ENCODE data around the gene DCLK2.

DCLK2 gene

DNA sequence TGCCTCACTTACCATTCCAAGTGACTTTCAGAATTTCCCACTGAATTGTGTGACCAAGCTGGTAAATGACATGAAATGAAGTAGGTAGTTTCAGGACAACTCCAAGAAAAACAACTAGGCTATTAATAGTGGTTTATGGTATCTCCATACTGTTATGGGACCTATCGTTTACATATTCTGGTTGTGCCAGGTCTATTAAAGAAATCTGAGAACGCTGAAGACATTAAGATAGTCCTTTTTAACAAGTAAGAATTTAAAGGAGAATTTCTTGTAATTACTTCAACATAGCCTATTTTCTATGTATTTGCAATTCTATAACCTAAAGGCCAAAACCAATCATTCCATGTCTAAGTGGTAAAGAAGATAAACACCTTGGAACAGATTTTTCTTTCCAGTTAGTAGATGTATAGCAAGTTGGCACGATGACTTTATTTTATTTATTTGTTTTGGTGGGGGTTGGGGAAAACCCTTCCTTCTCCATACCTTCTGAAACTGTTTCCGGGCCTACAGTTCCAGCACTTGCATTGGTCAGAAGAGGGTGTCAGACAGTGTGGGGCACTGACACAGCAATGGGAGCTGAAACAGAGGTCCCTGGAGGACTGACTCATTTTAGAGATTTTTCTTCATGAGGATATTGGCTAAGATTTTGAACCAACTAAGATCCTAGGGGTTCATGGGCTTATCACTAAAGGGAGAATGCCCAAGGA is 7.6 kb upstream of the DCLK2 start:
- no peak for DNase-seq

DNA sequence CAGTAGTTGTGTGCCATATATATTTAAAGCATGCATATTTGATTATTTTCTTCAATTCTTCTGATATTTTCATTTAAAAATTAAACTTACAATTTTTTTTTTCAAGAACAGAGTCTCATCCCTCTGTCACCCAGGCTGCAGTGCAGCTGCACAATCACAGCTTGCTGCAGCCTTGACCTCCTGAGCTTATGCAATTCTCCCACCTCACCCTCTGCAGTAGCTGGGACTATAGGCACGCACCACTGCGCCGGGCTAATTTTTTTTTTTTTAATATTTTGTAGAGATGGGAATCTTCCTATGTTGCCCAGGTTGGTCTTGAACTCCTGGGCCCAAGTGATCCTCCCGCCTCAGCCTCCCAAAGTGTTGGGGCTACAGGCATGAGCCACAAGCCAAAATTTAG is 5.8 kb upstream of the DCLK2 start:
- DNase-seq = no peak

DNA sequence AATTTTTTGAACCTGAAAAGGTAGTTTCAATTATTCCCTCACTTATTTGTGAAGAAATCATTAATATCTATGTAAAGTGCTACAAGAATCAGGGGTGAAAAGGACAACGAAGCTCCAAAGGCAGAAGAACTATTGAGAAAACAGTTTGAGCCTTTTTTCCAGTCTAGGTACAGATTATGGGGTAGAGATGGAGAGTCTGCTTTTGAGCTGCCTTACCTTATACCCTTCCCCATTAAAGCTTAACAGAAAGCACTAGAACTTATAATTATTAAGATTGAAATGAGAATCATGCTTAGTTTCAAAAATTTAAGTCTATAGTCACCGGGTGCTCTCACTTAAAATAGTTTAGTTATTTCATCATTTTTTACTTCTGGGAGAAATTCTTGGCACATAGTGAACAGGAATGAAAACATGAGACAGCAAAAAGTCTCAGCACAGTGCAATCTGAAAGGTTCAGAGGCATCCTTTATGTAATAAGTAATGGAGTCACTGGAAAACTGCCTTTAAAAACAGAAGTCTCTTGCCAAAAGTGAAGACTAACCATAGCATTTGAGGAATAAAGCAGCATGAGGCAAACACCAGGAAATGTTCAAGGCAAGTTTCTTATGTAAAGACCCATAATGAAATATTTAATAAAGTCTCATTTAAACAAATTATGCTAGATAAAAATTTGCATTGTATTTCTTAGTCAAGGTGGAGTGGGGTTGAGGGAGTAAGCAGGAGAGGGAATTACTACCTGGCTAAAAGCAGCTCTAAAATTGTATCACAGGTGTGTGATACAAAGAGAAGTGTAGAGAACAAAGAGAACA is 5.1 kb upstream of the DCLK2 start:
- DNase-seq = no peak

DNA sequence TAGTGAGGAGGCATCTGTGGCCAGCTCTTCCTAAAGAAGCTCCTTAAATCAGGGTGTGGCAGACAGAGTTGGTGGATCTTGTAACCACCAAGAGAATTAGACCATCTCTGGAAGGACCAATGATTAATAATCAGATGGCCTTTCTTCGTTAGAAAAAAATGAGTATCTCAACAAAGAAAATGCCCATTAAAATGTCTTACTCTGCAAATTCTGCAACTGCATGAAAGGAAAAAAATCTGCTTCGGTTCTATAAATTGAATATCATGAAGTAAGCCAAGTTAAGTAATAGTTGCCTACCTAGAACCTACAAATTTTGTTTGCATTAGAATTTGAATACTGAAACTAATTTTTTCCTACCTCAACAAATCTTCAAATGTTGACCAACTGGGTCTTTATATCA is 4.2 kb upstream of the DCLK2 start:
- DNase-seq = no peak

DNA sequence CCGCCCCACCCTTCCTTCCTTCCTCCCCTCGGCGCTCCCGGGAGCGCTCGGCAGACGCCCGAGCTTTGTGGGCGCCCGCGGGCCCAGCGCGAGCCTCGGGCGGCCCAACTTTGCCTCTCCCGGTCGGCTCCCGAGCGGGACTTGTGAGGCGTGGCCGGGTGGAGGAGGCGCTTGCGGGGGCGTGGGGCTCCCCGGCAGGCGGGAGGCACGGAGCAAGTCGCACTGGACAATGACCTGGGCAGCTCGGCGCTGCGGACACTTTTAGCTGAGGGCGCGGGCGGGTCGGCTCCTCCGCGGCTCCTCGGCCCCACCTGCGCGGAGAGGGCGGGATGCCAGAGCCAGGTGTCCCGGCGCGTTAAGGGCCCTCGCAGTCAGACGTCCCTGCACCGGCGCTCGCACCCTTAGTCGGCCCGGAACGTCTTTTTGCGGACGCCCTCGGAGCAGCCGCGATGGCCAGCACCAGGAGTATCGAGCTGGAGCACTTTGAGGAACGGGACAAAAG is 385 bp downstream of the DCLK2 start:
- DNase-seq = no peak

DNA sequence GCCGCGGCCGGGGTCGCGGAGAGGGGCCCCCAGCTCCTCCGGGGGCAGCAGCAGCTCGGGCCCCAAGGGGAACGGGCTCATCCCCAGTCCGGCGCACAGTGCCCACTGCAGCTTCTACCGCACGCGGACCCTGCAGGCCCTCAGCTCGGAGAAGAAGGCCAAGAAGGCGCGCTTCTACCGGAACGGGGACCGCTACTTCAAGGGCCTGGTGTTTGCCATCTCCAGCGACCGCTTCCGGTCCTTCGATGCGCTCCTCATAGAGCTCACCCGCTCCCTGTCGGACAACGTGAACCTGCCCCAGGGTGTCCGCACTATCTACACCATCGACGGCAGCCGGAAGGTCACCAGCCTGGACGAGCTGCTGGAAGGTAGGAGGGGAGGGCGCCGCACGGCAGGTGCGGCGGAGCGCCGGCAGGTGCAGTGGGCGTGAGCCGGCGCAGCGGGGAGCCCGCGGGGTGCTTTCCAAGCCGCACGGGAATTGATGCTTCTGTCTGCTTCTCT is 886 bp downstream of the DCLK2 start:
- no peak for DNase-seq

DNA sequence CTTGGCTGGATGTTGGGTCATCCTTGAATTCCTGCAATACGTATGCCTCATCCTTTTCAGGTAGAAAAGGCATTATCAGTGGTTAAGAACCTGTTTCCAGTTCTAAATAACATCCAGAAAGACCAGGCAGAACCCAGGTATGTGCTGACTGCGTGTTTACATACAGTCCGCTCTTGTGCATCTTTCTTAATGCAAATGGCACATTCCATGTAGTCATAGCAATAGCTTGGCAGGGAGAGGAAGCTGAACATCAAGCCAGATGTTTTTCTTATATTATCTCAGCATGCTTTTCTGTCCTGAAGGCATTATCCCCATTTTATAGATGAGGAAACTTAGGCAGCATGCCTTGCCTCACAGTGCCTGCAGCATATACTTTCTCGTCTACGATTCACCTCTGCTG is 2.1 kb downstream of the DCLK2 start:
- no peak for DNase-seq

DNA sequence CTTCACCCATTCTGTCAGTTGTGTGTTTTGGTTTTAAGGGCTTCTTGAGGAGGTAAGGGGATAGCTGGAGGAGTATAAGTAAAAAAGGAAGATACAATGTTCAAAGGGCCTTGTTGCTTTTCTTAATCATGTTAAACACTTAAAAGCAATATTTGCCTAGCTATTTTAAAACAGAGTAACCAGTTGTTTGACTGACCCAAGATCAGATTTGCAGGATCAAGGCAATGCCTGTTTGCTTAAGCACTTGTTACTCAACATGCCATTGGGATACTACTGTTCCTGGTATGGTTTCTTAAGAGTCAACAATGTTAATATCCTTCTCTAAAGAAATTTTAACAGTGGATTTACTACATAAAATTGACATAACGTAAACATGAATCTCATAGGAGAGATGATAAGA is 2.6 kb downstream of the DCLK2 start:
- DNase-seq = no peak

DNA sequence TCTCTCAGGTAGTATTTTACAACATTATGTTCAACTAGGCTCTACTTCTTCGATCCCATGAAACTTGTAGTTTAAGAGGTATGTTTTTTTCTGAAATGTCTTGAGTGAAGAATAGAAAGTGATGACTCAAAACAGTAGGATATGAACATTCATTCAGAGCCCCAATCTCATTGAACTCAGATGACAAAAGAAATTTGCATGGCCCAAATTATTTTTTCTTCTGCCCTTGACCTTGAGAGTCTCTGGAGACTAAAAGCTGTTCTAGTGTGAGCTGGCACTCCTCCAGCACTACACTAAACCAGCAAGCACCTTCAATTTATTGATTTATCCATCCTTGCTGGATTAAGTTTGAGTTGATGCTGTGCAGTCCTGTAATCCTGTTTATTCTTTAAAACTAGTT is 4.0 kb downstream of the DCLK2 start:
- no peak for DNase-seq

DNA sequence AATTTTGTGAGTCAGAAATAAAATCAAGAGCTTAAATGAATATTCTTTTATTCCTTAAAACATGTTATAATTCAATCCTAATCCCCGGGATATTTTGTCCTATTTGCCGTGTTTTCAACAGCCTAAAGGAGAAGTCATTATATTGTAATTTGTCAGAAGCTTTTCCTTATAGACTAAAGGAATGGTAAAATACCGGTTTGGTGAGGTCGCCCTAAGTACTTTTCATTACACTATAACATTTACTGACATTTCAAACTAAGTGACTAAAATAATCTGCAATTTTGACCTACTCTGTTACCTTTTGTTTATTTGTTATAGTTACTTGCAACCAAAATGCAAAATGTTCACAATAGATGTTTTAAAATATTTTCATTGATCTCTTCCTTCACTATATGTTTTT is 8.8 kb downstream of the DCLK2 start:
- DNase-seq = no peak

DNA sequence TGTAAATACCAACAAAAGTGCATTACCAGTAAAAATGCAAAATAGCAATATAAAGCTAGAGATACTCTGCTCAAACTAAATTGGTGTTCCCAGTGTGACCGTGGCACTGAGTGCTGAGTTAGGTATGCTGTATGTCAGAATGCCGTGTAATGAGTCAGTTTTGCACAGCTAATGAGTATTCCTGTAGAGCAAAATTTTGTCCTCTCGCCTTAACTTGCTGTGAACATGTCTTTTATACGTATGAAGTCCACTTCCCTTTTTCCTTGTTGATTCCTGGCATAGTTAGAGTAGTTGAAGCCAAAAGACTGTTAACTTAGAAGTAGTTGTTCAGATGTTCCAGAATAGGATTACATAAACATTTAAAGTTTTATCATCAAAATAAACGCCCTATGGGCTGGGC is 11.5 kb downstream of the DCLK2 start:
- no peak for DNase-seq

DNA sequence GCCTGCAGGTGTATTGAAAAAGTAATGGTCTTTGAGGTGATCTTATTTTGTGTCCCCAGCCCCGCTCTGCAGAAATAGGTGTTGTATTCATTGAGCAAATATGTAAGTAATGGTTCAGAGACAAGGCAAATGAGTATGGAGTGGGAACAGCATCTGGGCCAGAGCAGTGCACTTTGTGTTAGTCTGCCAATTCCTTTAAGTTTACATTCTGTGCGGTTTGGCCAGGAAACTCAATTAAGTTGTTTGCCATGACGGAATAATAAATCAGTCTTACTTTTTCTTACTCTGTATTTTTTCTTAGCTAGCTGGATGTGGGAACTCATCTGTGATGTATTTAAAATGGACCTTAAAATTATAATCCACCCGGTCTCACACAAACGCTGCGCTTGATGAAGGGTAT is 12.6 kb downstream of the DCLK2 start:
- DNase-seq = no peak

DNA sequence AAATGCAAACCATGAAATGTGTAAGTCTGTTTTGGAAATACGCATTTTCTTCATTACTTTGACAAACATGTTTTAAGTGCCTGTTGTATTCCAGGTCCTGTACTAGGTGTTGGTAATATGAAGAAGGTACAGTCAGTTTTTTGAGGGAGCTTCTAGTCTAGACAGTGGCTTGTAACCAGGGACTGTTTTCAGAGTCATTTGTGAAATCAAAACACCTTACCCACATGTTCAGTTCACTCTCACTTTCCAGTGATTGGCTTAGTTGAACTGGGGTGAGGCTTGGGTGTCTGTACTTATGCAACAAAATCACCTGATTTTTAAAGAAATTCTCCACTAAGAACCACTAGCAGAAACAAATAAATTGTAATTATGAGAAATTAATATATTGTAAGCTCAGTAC is 16.4 kb downstream of the DCLK2 start:
- DNase-seq = no peak

DNA sequence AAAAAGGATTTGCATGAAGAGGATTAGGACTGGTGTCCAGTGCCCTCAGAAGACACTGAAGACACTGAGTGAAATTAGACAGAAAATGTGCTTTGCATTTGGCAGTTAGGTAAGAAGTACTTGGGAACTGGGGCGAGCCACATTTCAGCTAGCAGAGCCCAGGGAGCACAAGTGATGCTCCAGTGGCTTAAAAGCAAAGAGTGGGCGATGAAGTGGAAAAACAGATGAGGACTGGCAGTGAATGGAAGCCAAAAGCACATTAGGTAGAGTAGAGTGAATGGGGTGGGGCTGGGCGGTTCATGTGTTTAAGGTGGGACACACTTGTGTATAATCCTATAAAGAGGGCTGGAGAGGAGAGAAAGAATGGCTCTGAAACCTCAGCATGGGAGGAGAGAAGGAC is 18.4 kb downstream of the DCLK2 start:
- DNase-seq = no peak

DNA sequence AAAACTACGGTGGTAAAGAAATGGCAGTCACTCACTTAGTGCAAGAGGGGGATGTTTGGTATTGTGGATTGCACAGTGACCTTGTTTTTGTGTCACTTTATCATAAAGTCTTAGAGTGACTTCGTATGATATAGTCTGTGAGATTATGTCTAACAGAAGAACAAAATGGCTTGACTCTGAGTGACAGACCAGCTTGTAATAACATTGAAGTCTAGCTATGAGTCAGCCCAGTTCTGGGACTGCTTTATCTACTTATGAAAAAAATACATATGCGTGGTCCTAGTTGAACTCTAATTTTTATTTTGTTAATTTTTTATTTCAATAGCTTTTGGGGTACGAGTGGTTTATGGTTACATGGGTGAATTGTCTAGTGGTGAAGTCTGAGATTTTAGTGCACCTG is 20.0 kb downstream of the DCLK2 start:
- no peak for DNase-seq

DNA sequence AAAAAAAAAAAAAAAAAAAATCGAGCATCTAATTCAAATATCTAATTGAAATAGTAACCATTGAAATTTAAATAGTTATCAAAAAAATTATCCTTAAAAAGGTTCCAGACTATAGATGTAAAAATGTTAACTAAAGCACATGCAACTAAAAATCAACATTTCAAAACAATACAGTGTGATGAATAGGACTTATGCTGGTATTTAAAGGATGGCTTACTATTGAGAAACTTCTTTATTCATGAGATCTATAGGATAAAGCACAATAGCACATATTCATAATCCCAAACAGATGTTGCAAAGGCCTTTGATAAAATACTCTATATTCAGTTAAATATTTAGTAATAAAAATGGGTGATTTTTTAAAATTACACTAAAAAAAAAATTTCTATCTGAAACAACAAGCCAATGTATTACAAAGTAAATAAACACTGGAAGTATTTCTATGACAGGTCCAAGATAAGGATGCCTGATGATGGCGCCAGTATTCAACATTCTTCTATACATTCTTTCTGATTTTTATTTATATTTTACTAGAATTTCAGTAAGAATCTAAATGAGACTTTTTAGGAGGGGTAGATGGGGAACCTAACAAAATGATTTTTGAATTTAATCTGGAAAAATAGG is 26.3 kb downstream of the DCLK2 start:
- DNase-seq = no peak

DNA sequence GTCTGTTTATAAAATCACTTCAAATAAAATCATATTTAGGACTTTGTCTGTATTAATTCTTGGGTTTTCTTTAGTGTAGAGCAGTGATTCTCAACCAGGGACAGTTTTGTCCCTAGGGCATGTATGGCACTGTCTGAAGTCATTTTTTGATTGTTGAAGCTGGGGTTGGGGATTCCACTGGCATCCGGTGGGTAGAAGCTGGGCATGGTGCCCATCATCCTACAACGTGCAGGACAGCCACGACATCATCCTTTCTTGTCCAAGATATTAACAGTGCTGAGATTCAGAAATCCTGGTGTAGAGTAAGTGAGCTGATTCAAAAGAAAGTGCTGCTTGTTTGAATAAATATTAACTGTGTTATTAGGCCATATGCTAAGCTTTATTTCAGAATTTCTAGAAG is 28.6 kb downstream of the DCLK2 start:
- DNase-seq = no peak

DNA sequence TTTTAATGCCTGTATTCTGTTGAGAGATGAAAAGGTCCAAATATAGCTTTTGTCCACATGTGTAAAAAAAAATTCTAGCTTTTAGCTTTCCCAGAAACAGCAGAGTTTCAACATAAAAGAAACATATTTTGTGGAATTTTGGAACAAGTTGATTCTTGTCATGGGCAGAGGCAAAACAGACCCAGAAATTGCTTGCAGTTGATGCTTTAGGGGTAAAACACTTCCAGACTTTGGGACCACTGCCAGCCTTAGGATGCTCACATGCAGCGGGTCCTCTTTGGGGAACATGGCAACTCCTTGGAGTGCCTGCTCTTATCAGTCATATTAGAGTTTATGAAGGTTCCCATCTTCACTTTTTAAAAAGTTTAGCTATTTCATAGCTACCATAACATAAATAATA is 30.4 kb downstream of the DCLK2 start:
- DNase-seq = no peak

DNA sequence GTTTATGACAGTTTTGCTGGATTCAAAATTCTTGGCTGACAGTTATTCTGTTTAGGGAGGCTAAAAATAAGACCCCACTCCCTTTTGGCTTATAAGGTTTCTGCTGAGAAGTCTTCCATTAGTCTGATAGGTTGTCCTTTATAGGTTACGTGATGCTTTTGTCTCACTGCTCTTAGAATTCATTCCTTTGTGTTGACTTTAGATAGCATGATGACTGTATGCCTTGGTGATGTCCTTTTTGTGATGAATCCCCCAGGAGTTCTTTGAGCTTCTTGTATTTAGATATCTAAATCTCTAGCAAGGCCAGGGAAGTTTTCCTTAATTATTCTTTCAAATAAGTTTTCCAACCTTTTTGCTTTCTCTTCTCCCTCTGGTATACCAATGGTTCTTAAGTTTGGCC is 36.4 kb downstream of the DCLK2 start:
- no peak for DNase-seq

DNA sequence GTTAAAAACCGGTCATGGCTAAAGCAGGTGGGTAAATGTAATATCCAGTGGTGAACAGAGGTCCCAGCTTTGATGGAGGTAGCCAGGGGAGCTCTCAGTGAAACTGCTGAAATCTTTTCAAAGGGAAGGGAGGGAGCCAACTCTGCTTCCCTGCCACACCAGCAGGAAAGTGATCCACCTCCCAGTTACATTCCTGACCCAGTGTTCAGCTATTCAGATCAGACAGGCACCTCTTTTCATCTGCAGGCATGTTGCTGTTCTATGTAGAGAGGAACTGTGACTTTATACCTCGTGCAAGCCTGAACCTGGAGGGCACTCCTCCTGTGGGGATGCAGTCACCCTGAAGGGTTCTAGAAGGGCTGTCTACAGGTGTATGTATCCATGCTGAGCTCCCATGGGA is 37.6 kb downstream of the DCLK2 start:
- no peak for DNase-seq

DNA sequence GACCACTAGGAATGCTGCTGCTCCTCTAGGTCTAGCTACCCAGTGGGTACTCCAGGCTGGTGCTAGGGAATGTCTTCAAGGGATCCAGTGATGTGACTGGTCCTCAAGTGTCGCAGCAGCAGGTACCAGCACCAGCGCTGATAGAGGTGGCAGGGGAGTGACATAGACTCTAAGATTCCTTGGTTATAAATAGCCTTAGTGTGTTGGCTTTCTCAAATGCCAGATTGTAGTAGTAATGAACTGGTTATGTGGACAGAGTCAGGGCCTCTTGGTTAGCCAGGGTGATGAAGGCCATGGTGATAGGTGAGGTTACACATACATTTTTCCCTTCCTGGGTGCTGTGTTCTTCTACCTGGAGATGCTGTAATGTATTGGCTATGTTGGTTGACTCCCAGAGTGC is 38.3 kb downstream of the DCLK2 start:
- no peak for DNase-seq

DNA sequence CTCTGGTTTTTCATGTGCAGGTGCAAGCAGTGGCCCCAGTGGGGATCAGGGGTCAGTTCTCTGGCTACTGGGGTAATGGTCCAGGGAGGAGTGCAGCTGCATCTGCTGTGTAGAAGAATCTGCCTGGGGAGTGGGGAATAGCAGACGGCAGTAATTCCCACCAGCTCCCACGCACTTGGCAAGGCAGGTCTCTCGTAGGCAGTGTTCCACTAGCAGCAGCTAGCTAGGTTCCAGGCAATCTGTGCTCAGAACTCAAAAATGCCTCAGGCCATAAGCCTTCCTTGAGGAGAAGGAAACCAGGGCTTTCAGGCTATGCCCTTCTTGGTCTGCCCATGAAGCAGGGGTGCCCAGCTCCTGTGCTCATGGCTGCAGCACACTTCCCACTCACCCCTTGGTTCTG is 38.8 kb downstream of the DCLK2 start:
- no peak for DNase-seq

DNA sequence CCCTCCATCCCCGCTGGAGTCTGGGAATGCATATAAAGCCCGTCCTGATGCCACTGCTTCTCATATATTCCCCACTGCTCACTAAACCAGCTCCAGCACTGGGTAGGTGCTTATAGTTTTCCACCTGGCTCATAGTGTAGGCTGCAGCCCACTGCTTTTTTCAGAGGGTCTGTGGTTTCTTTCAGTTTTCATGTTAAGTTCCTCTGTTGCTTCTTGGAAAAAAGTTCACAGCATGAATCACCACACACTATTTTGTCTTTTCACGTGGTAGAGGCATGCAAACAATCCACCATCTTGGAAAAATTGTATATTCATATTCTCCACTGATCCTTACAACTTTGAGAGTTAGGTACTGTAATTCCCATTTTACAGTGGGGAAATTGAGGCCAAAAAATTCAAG is 39.4 kb downstream of the DCLK2 start:
- no peak for DNase-seq

DNA sequence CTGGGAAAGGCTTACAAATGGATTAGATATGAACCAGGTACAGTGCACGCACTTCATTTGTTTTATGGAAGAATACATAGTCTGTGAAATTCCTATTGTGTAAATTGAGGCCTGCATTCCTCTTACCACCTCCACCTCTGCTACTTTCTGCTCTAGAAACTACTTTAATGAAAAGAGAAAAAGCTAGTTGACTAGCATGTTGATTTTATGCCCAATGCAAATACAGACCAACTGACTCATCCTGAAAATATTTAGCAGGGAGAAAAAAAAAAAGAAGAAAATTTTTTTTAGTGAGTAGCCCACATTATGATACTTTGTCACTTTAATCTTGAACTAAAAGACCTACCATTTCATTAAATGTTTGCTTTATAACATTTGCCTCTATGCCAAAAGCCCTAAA is 41.2 kb downstream of the DCLK2 start:
- no peak for DNase-seq
